ENCODE measurements around the gene EXOC1.

- TF ChIP-seq CTCF (IDR thresholded peaks at IDR 0.05; ENCODE audit: low read depth, low read length, poor library complexity, severe bottlenecking), result no peak
- no peak for TF ChIP-seq EZH2phosphoT487 (IDR thresholded peaks at IDR 0.05; ENCODE audit: borderline replicate concordance, low read length)
Measured at GRCh38 chr4:55838952-55839351, 14.5 kb upstream of the EXOC1 start.
